SJSA1 (cell line): Measurements from ENCODE around the gene ITPR2. TPM values are rescaled to one million over a fixed set of nuclear protein-coding genes. Genes with fewer than 3 reads are reported as not detected.

ENCODE experiments used
- DNase-seq, 2 experiments: peaks; one replicate each; pipeline ENCODE4 v3.0.0-alpha.2; 2015 to 2020; ENCODE audit warnings: low spot score in 2 of 2, low read depth in 1 of 2
- H3K27ac ChIP-seq: fragments of 250-450 bp; sonication (Bioruptor Pico); 2 replicates; pipeline ENCODE4 v1.5.1; 2020; ENCODE audit warnings: mild to moderate bottlenecking, moderate library complexity
- H3K27me3 ChIP-seq: fragments of 250-450 bp; sonication (Bioruptor Pico); replicated peaks from 2 replicates; pipeline ENCODE4 v1.5.1; 2020; ENCODE audit warnings: mild to moderate bottlenecking, moderate library complexity
- H3K36me3 ChIP-seq: fragments of 250-450 bp; sonication (Bioruptor Pico); 2 replicates; pipeline ENCODE4 v1.5.1; 2020; ENCODE audit warnings: mild to moderate bottlenecking
- H3K4me1 ChIP-seq: fragments of 250-450 bp; sonication (Bioruptor Pico); replicated peaks from 2 replicates; pipeline ENCODE4 v1.6.1; 2021; ENCODE audit warnings: mild to moderate bottlenecking
- H3K4me3 ChIP-seq: fragments of 250-450 bp; sonication (Bioruptor Pico); 2 replicates; pipeline ENCODE4 v1.5.1; 2020; ENCODE audit warnings: mild to moderate bottlenecking
- H3K9me3 ChIP-seq: fragments of 250-450 bp; sonication (Bioruptor Pico); replicated peaks from 2 replicates; pipeline ENCODE4 v1.5.1; 2020; ENCODE audit warnings: mild to moderate bottlenecking
- total RNA-seq: library from RNA; depleted of rRNA; stranded (reverse); fragments of >200 nt; shearing (Covaris generic); gene quantifications from 2 replicates; pipeline ENCODE4 v1.2.3, GENCODE V29; 2014

Gene ITPR2
- total RNA-seq, 1 experiment from 2014 or later, result 82.3 TPM

DNA sequence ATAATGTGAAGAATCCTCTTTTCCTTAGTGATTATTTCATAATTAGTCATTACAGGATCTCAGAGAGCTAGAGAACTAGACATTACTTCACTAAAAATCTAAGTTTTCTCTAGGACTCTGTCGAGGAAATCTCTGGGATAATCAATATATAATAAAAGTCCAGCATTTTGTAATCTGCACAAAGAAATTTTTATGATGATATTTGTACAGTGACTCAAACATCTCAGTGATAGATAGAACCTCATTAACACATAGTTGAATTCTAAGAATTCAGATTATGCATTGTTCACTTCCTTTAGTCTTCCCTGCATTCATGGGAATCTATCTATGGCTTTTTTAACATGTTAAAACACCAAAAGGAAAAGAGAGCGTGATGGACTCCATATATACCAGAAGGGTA lies 11.0 kb downstream of the ITPR2 start:
- H3K9me3 ChIP-seq, result no peaks in the 10 kb centered on the region
- H3K4me1 ChIP-seq, result no peaks in the 10 kb centered on the region; the same call in 1 of the 2 replicates
- no peak overlapping the region for H3K4me3 ChIP-seq
- DNase-seq, result no peak
- no peaks in the 10 kb centered on the region for H3K27me3 ChIP-seq
- no peaks in the 10 kb centered on the region for H3K36me3 ChIP-seq
- no peak overlapping the region for H3K27ac ChIP-seq

DNA sequence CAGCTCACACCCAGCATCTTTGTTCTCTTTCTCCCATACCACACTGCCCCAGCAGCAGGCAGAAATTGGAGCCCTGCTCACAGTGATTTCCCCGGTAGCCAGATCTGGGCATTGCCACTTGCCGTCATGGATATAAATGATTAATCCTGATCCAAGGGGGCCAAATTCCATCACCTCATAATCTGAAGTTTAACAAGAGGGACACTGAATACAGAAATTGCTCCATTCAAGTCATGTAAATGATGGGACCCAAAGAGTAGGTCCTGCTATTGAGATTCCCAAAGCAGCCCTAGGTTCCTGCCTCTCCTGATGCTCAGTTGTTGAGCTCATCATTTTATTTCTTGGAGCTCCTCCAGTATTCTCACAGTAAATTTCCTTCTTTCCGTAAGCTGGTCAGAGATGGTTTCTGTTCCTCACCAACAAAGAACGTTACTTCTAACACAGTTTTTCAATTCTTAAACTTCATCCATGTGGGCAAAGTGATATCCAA lies 11.7 kb downstream of the ITPR2 start:
- H3K4me1 ChIP-seq, result no peaks in the 10 kb centered on the region; the same call in 1 of the 2 replicates
- no peaks in the 10 kb centered on the region for H3K36me3 ChIP-seq
- DNase-seq, result no peak
- H3K27me3 ChIP-seq, result no peaks in the 10 kb centered on the region
- no peak overlapping the region for H3K4me3 ChIP-seq
- no peak overlapping the region for H3K27ac ChIP-seq
- H3K9me3 ChIP-seq, result no peaks in the 10 kb centered on the region

DNA sequence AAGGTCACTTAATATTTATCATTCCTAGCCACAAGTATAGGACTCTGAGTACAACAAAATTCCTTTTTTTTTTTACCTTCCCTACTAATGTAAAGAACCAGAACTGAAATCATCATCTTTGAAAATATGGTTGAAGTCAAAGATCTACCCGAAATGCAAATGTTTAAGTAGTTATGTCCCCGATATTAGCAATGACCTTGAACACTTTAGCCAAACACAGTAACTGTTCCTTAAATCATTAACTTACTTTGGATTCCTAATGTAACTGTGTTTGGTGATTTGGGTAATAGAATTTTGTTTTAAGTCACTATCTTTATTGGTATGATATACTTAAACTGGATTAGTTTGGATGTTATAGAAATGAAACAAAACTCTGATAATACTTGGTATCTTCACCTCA lies 14.4 kb downstream of the ITPR2 start:
- Histone ChIP-seq H3K27ac (no peak overlapping the region), H3K9me3 (no peaks in the 10 kb centered on the region), H3K4me3 (no peak overlapping the region), H3K4me1 (no peaks in the 10 kb centered on the region; the same call in 1 of the 2 replicates), H3K36me3 (no peaks in the 10 kb centered on the region), H3K27me3 (no peaks in the 10 kb centered on the region)
- no peak for DNase-seq

DNA sequence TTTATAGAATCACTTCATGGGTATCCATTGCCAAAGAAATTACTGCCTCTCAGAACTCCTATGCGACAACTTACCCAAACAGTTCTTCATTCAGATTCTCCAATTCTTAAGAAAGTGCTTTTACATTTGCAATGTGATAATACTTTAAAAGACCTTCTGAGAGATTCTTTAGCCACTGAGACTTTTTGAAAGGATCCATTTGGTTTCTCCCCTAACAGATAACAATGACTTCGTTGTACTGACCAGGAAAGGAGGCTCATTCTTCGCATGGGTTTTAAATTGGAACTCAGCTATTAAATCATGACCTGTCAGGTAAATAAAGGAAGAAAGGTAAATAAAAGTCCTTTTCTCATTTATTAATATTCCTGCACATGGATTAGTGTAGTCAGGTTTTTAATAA lies 14.8 kb downstream of the ITPR2 start:
- DNase-seq, result no peak
- Histone ChIP-seq H3K9me3 (no peaks in the 10 kb centered on the region), H3K36me3 (no peaks in the 10 kb centered on the region)

DNA sequence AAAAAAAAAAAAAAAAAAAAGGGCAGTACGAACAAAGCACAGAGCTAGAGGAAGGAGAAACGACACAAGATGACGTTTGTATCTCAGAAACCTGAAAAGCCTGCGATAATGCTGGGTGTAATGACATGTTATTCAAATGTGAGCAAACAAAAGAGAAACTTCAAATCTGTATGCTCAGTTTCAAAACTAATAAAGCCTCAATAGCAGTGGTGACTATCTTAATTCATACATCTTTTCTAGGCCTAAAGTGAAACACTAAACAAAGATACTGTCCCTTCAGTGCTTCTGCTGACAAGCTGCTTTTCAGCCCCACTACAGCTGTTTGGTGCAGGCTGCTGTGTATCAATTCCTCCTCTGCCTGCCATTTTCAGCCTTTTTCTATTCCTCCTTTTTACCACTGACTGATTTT lies 15.8 kb downstream of the ITPR2 start:
- H3K27ac ChIP-seq, result no peak overlapping the region
- no peak overlapping the region for H3K4me3 ChIP-seq
- no peaks in the 10 kb centered on the region for H3K9me3 ChIP-seq
- no peaks in the 10 kb centered on the region; the same call in 1 of the 2 replicates for H3K4me1 ChIP-seq
- no peaks in the 10 kb centered on the region for H3K27me3 ChIP-seq
- H3K36me3 ChIP-seq, result no peaks in the 10 kb centered on the region
- DNase-seq, result no peak

More for the DNA sequence above, 14.8 kb downstream of the ITPR2 start:
- Histone ChIP-seq H3K27me3 (no peaks in the 10 kb centered on the region), H3K4me3 (no peak overlapping the region), H3K27ac (no peak overlapping the region), H3K4me1 (no peaks in the 10 kb centered on the region; the same call in 1 of the 2 replicates)

DNA sequence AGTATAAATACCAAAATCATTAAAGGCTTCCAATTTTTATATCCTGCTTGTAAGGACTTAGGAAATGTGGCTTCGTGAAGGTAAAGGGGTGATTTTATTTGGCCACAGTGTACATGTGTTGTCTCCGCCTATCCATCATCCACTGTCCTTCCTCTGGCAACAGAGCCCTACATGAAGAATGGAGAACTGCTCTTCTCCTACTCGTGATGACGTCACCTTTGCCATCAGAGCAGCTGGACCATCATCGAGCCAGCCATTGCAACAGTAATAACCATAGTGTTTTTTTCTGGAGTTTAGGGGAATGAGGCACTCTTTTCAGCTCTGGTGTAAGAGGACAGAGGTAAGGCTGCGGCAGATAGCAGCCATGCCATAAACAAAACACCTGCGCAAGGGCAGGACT lies 19.2 kb downstream of the ITPR2 start:
- peaks cover 4% of the 10 kb centered on the region; the same call in 1 of the 2 replicates for H3K4me1 ChIP-seq
- H3K36me3 ChIP-seq, result no peaks in the 10 kb centered on the region
- H3K4me3 ChIP-seq, result no peak overlapping the region
- no peaks in the 10 kb centered on the region for H3K27me3 ChIP-seq
- no peak for DNase-seq
- no peak overlapping the region for H3K27ac ChIP-seq
- H3K9me3 ChIP-seq, result no peaks in the 10 kb centered on the region

DNA sequence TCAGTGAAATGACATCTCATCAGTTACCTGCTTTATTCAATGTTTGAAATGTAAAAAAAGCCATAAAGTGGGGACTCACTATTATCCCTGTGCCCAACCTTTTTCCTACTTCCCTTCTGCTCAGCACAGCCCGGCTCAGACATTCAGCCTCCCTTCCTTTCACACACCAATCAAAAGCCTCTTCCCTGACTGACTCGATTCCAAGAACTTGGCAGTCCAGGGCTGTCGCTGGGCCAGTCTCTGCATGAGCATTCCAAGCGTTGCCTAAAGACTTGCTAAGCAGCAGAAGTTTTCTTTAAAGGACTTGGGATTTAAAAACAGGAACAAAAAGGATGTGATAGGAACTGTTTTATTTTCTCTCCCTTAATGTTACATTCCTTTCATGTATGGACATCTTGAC lies 22.7 kb downstream of the ITPR2 start:
- peak in 1 of 2 experiments; percentile 12 for DNase-seq
- Histone ChIP-seq H3K9me3 (no peaks in the 10 kb centered on the region), H3K36me3 (no peaks in the 10 kb centered on the region), H3K4me3 (no peak overlapping the region), H3K27me3 (no peaks in the 10 kb centered on the region), H3K4me1 (peaks cover 16% of the 10 kb centered on the region), H3K27ac (no peak overlapping the region)

DNA sequence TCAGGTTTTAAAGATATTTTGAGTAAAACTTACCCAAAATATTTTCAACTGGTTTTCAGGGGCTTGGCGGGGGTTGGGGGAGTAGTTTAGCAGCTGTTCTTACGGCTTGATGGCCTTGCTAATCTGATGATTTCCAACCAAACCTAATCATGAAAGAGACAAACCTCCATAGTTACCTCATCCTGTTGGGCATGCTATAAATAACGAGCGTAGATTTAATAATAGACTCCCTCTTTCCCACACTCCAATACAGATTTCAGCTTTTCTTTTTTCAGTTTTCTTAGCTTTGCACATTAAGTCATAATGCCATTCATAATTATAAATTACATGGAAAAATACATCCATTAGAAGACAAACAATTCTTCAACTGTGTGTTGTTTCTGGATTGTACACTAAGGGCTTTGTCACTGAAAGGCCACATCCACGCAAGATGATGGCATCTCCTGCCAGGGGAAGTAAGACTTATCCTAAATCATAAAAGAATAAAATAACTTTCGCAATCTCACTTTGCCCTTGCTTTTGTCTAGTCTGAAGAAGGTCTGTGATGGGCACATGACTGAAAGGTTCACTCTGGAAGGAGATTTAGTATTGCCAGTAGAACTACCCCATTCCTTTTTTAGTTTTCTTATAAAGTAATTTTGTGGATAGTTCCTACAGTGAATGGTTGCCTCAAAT lies 23.2 kb downstream of the ITPR2 start:
- Histone ChIP-seq H3K4me3 (no peak overlapping the region), H3K36me3 (no peaks in the 10 kb centered on the region), H3K4me1 (peaks cover 16% of the 10 kb centered on the region), H3K27me3 (no peaks in the 10 kb centered on the region), H3K9me3 (no peaks in the 10 kb centered on the region), H3K27ac (no peak overlapping the region)
- no peak for DNase-seq

DNA sequence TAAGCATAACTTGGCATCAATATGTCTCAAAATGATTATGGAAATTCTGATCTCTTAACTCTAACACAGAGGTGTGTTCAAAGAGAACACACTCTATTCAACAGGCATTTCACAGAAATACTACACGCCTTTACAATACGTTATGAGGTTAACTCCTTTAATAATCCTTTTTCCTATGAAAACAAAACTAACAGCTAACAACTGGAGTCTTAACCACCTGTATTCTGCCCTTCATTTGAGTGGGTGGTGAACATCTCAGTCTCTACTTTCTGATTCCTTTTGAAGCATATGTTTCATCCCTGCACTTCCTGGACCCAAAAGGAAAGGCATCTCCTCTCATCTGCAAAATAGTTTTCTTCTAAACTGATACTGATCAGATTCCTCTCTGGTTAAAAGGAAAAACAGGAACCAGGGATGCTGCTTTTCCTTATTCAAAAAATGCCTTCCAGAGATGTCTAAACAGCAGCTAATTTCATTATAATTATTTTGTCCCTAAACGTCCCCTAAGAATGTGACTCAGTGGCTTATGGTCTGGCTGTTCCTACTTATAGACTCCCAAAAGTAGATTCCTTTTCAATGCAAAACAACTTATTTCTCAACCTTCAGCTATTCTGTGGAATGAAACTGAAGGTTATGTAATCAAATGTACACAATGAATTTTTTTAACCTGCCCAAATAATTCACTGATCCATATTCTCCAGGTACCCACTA lies 24.1 kb downstream of the ITPR2 start:
- Histone ChIP-seq H3K9me3 (no peaks in the 10 kb centered on the region), H3K4me1 (peaks cover 21% of the 10 kb centered on the region), H3K36me3 (no peaks in the 10 kb centered on the region), H3K27me3 (no peaks in the 10 kb centered on the region), H3K4me3 (no peak overlapping the region), H3K27ac (no peak overlapping the region)
- DNase-seq, result no peak

DNA sequence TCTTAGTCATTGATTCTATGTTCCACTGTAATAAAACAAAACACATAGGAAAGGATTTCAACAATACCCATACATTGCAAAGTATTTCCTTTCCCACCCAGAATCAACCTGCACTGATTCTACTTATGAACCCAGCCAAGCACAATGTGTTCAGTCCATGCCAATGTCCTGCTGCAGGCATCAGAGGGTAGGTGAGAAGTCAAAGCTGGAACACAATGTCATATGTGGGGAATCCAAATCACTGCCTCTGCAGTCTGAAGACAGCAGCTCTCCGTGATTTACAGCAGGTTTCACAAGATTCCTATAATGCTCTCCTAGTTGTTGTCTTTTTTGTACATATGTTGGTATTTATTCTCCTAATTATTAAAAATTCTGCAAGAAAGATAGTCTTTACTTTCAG lies 25.7 kb downstream of the ITPR2 start:
- Histone ChIP-seq H3K27me3 (no peaks in the 10 kb centered on the region), H3K9me3 (no peaks in the 10 kb centered on the region), H3K4me1 (peaks cover 21% of the 10 kb centered on the region), H3K36me3 (no peaks in the 10 kb centered on the region), H3K27ac (no peak overlapping the region), H3K4me3 (no peak overlapping the region)
- DNase-seq, result no peak

DNA sequence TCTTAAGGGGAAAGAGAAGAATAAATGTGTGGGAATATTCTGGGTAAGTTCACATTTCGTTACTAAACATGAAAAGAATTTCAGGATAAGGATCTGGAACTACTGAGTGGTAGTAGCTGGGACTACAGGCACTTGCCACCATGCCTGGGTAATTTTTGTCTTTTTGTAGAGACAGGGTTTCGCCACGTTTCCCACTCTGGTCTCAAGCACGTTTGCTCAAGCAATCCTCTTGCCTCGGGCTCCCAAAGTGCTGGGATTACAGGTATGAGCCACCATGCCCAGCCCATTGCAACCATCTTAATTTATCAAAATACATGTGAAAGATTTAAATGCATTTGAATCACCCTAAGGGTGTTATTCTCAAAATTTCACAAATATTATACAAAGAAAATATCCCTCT lies 26.4 kb downstream of the ITPR2 start:
- Histone ChIP-seq H3K9me3 (no peaks in the 10 kb centered on the region), H3K4me1 (peaks cover 21% of the 10 kb centered on the region), H3K27me3 (no peaks in the 10 kb centered on the region), H3K27ac (no peak overlapping the region), H3K36me3 (no peaks in the 10 kb centered on the region), H3K4me3 (no peak overlapping the region)
- no peak for DNase-seq

DNA sequence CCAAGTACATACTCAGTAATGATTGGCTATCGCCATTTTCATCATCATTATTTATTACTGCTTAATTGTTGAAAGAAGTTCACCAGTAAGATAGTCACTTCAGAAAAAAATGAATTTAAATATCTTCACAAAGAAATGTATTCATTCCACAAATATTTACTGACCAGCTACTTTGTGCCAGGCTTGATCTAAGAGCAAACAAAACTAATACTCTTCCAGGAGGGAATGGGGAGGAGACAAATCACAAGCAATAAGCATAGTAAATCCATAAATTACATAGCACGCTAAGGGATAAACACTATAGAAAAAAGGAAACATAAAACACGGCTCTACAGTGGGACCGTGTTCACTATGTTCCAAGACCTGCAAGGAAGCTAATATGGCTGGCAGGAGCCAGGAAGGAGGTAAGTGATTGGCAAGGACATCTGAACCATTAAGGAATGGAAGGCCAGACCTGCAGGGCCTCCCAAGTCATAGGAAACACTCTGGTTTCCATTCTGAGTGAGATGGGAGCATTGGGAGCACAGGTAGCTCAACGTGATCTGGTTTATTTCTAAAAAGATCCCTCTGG lies 27.5 kb downstream of the ITPR2 start:
- Histone ChIP-seq H3K4me1 (peaks cover 20% of the 10 kb centered on the region), H3K27me3 (no peaks in the 10 kb centered on the region), H3K27ac (no peak overlapping the region), H3K4me3 (no peak overlapping the region), H3K36me3 (no peaks in the 10 kb centered on the region), H3K9me3 (no peaks in the 10 kb centered on the region)
- no peak for DNase-seq

DNA sequence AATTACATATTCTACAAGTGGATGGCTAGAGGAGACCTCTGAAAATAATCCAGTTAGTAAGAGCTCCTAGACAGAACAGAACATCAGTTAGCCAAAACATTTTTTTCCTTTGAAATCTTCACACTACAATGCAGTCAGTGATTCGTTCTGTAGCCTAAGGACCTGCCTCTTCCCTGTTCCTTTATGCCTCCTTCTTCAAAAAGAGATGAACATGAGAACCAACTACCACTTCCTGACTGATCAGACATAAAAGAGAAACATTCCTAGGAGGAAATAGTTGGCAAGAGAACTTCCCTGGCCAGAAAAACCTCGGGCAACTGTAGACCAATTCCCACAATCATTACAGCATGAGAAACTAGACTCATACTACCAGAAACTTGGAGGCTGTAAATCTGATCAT lies 29.4 kb downstream of the ITPR2 start:
- DNase-seq, result peak in 1 of 2 experiments; percentile 21
- peaks cover 17% of the 10 kb centered on the region for H3K4me1 ChIP-seq
- H3K4me3 ChIP-seq, result no peak overlapping the region
- no peak overlapping the region for H3K27ac ChIP-seq
- no peaks in the 10 kb centered on the region for H3K27me3 ChIP-seq
- no peaks in the 10 kb centered on the region for H3K36me3 ChIP-seq
- no peaks in the 10 kb centered on the region for H3K9me3 ChIP-seq

DNA sequence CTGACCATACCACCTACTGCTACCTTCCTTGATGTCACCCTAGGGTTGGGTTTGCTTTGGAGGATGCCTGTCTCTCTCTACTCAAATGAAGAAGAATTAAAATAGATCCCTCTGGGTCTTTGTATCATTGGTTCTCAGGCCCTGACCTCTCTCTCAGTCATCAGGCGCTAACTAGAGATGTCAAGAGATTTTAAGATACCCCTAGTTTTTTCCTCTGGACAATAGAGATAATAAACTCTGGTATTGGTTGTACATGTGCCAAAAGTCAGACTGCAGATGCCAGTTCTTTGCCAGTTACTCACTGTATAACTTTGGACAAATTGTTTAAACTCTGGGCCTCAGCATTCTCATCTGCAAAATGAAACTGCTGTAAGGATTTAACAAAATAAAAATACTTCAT lies 31.5 kb downstream of the ITPR2 start:
- no peak for DNase-seq
- Histone ChIP-seq H3K4me3 (no peak overlapping the region), H3K36me3 (no peaks in the 10 kb centered on the region)

More for the DNA sequence above, 31.5 kb downstream of the ITPR2 start:
- H3K27me3 ChIP-seq, result no peaks in the 10 kb centered on the region
- H3K9me3 ChIP-seq, result no peaks in the 10 kb centered on the region
- no peak overlapping the region for H3K27ac ChIP-seq
- peaks cover 14% of the 10 kb centered on the region for H3K4me1 ChIP-seq
